OCI-LY7 (cell line): Measurements from ENCODE around the gene BOLA1. TPM values are rescaled to one million over a fixed set of nuclear protein-coding genes. Genes with fewer than 3 reads are reported as not detected.

ENCODE experiments used
- BruUV-seq: library from RNA; stranded (reverse); fragments of 400-500 nt; replicated peaks from 2 replicates; lab custom pipeline; 2021; lab: Mats Ljungman, UMichigan
- CTCF ChIA-PET: fragments of 300-600 bp; sonication (Branson Sonifier 250); formaldehyde crosslinking; loops from one replicate; lab custom pipeline; 2022; ENCODE audit warnings: antibody characterized with exemption; ENCODE audit not compliant: unreplicated experiment; lab: Charles Lee
- POLR2A ChIA-PET: fragments of 300-600 bp; sonication (Branson Sonifier 250); formaldehyde crosslinking; loops from one replicate; lab custom pipeline; 2022; ENCODE audit warnings: antibody characterized with exemption; lab: Charles Lee
- DNase-seq: peaks from one replicate; pipeline ENCODE4 v3.0.0-alpha.2; 2015; ENCODE audit warnings: low spot score
- H2AFZ ChIP-seq: fragments of 200-600 bp; sonication (generic), shearing (Covaris generic); 2 replicates; pipeline ENCODE4 v1.6.1; 2014; ENCODE audit warnings: mild to moderate bottlenecking, antibody characterized with exemption, low read length, moderate library complexity
- H3K27ac ChIP-seq: fragments of 200-600 bp; sonication (generic); 2 replicates; pipeline ENCODE4 v1.5.1; 2014; ENCODE audit warnings: mixed run types, low read depth, mild to moderate bottlenecking, moderate library complexity, low read length, inconsistent platforms; ENCODE audit not compliant: poor library complexity, severe bottlenecking
- H3K36me3 ChIP-seq: fragments of 200-600 bp; sonication (generic); 2 replicates; pipeline ENCODE4 v1.6.1; 2014; ENCODE audit warnings: mild to moderate bottlenecking, antibody characterized with exemption, low read length, moderate library complexity, mixed read lengths; ENCODE audit not compliant: insufficient read depth
- H3K4me1 ChIP-seq: fragments of 200-600 bp; sonication (generic); 2 replicates; pipeline ENCODE4 v1.5.1; 2014; ENCODE audit warnings: mild to moderate bottlenecking, low read length; ENCODE audit not compliant: insufficient read depth, poor library complexity, severe bottlenecking
- H3K4me2 ChIP-seq: fragments of 200-600 bp; sonication (generic); 2 replicates; pipeline ENCODE4 v1.6.1; 2014; ENCODE audit warnings: mild to moderate bottlenecking, low read length
- H3K4me3 ChIP-seq: fragments of 200-600 bp; sonication (generic); 2 replicates; pipeline ENCODE4 v1.5.1; 2014; ENCODE audit warnings: mild to moderate bottlenecking, low read depth, low read length; ENCODE audit not compliant: poor library complexity, severe bottlenecking
- H3K79me2 ChIP-seq: fragments of 200-600 bp; sonication (generic); 2 replicates; pipeline ENCODE4 v1.6.1; 2016; ENCODE audit warnings: low read depth, mild to moderate bottlenecking, low read length, moderate library complexity, mixed read lengths; ENCODE audit not compliant: insufficient read depth
- H3K9me2 ChIP-seq: fragments of 200-600 bp; sonication (generic); 2 replicates; pipeline ENCODE4 v1.6.1; 2016; ENCODE audit warnings: mild to moderate bottlenecking, low read length, mixed read lengths; ENCODE audit not compliant: insufficient read depth
- H3K9me3 ChIP-seq: fragments of 200-600 bp; sonication (generic); 2 replicates; pipeline ENCODE4 v1.6.1; 2014; ENCODE audit warnings: mild to moderate bottlenecking, mixed run types, low read length, mixed read lengths
- H4K20me1 ChIP-seq: fragments of 200-600 bp; sonication (generic); 2 replicates; pipeline ENCODE4 v1.6.1; 2014; ENCODE audit warnings: mild to moderate bottlenecking, antibody characterized with exemption, low read length, moderate library complexity, mixed read lengths; ENCODE audit not compliant: insufficient read depth
- EZH2phosphoT487 ChIP-seq: fragments of 200-600 bp; sonication (generic); IDR thresholded peaks from 2 replicates; pipeline ENCODE4 v1.6.1; 2018; ENCODE audit warnings: low read depth, borderline replicate concordance, mild to moderate bottlenecking, mixed run types, antibody characterized with exemption, low read length, moderate library complexity, mixed read lengths
- intact Hi-C: fragments of 100-400 bp; cut with micrococcal nuclease; formaldehyde crosslinking; loops from one replicate; pipeline ENCODE4 v1.10.0; 2022; ENCODE audit not compliant: unreplicated experiment
- total RNA-seq, 2 experiments: library from RNA; depleted of rRNA in 1 of 2; stranded (reverse); fragments of >200 nt in 1 of 2; shearing (Covaris generic) in 1 of 2; gene quantifications; 2 replicates each; pipeline ENCODE4 v1.2.3, GENCODE V29; 2014 to 2022
- TF ChIP-seq, protein P1 (sequence below): fragments of 200-600 bp; sonication (generic); conservative IDR thresholded peaks from 2 replicates; pipeline ENCODE4 v1.5.1; 2014; ENCODE audit warnings: mild to moderate bottlenecking, antibody characterized with exemption, low read length, moderate library complexity, mixed read lengths

The BOLA1 gene
- total RNA-seq, 2 experiments from 2014 or later: 9.4 to 10.2 TPM

DNA sequence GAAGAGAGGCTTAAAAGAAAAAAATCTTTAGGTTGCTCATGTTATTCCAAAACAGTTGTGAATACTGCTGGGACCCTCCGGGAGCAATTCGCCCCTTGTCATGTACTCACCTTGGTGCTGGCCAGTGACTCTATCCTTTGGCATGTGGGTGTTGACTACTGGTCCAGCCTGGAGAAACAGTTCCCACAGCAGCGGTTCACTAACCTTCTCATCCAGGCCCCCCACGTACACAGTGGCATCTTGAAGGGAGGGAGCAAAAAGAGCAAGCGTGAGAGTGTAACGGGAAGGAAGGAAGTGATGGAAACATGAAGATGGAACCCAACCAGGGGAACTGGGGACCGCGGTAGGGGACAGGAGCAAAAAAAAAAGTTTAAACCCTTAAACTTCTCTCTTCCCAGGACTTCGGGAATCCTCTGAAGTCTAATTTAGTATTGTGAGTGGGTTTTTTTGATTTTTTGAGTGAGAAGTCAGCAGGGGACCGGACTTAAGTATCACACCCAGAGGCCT is 27.7 kb downstream of the BOLA1 start:
- Histone ChIP-seq H2AFZ (no peak overlapping the region; the same call in 1 of the 2 replicates), H3K4me2 (peak overlapping the region; percentile 76), H3K79me2 (peaks cover 24% of the 10 kb centered on the region), H3K4me3 (peak overlapping the region; percentile 81), H4K20me1 (peaks cover 6% of the 10 kb centered on the region; the same call in 1 of the 2 replicates), H3K36me3 (peaks cover 48% of the 10 kb centered on the region), H3K27ac (peak overlapping the region; percentile 89), H3K9me2 (no peaks in the 10 kb centered on the region), H3K4me1 (peaks cover 37% of the 10 kb centered on the region), H3K9me3 (no peaks in the 10 kb centered on the region)
- intact Hi-C loops: loop anchor here (2.0 kb wide), 1 partner anchor 38 kb away; no protein-coding TSS in a partner anchor
- DNase-seq: no peak
- no TSS peak for BruUV-seq
- TF ChIP-seq, protein P1, sequence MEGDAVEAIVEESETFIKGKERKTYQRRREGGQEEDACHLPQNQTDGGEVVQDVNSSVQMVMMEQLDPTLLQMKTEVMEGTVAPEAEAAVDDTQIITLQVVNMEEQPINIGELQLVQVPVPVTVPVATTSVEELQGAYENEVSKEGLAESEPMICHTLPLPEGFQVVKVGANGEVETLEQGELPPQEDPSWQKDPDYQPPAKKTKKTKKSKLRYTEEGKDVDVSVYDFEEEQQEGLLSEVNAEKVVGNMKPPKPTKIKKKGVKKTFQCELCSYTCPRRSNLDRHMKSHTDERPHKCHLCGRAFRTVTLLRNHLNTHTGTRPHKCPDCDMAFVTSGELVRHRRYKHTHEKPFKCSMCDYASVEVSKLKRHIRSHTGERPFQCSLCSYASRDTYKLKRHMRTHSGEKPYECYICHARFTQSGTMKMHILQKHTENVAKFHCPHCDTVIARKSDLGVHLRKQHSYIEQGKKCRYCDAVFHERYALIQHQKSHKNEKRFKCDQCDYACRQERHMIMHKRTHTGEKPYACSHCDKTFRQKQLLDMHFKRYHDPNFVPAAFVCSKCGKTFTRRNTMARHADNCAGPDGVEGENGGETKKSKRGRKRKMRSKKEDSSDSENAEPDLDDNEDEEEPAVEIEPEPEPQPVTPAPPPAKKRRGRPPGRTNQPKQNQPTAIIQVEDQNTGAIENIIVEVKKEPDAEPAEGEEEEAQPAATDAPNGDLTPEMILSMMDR: no peak
- TF ChIP-seq EZH2phosphoT487: no peak
- POLR2A ChIA-PET: no interaction called here
- CTCF ChIA-PET: no interaction called here

DNA sequence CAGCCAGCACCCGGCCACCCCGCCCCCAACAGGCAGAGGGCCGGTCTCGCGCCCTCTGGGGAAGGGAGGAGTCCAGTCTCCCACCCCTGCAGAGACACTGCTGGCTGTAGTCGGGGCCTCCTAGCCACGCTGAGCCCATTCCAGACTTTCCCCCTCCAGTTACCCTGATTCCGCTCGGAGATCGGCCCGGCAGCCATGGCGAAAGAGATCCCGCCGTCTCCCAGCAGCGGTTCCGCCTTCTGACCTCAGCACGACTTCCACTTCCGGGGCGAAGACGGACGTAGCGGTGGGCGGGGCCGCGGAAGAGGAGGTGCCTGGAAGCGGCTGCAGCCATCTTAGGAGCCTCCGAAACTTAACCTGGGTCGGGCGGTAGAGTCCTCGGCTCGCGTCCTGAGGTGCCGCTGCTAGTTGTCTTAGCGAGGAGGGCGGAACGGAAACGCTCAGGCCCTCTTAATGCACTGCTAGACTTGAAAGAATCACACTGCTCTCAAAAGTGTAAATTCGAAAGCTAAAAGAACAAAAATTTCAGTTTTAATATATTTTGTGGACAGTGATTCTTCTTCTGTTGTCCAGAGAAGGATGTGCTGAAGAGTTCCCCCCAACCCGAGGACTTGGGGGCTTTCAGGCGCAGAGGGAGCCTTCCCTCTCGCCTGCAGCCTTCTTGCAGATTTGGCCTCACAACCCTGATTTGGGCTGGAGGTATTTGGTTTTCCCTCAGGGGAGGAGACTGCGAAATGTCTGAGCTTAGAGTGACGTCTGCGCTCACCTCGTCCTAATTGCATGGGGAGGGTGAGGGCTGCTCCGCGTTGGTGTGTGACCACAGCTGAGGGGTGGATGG is 28.4 kb downstream of the BOLA1 start, which contains the start of gene SF3B4:
Gene SF3B4, minus strand, starts transcription at position 241 of the 838 bp plus-strand sequence. Its CDS starts 44 bp downstream, at position 197.
- H3K9me2 ChIP-seq: no peaks in the 10 kb centered on the region
- H3K4me2 ChIP-seq: peak within 1 kb of the TSS; percentile 93
- H3K79me2 ChIP-seq: peaks cover 24% of the 10 kb centered on the region
- peak within 1 kb of the TSS; percentile 89 for H3K27ac ChIP-seq
- ChIA-PET POLR2A (interaction anchor here (0.7 to 1.5 kb wide), 8 partner anchors 10 to 234 kb away, joined by 3 to 5 read pairs (median 3); a partner anchor contains a TSS), CTCF (no interaction called here)
- no peaks in the 10 kb centered on the region for H3K9me3 ChIP-seq
- H2AFZ ChIP-seq: peak within 1 kb of the TSS; percentile 67; the same call in 1 of the 2 replicates
- intact Hi-C loops: loop anchor here (2.0 kb wide), 1 partner anchor 39 kb away; no protein-coding TSS in a partner anchor
- BruUV-seq: TSS peak; percentile 99
- H4K20me1 ChIP-seq: peaks cover 6% of the 10 kb centered on the region; the same call in 1 of the 2 replicates
- H3K4me1 ChIP-seq: peaks cover 37% of the 10 kb centered on the region
- peak within 1 kb of the TSS; percentile 81 for H3K4me3 ChIP-seq
- H3K36me3 ChIP-seq: peaks cover 43% of the 10 kb centered on the region
- peak; percentile 96 for DNase-seq
- TF ChIP-seq, protein P1: no peak
- no peak for TF ChIP-seq EZH2phosphoT487
